ENCODE measurements around the gene GUCY2F.

DNA sequence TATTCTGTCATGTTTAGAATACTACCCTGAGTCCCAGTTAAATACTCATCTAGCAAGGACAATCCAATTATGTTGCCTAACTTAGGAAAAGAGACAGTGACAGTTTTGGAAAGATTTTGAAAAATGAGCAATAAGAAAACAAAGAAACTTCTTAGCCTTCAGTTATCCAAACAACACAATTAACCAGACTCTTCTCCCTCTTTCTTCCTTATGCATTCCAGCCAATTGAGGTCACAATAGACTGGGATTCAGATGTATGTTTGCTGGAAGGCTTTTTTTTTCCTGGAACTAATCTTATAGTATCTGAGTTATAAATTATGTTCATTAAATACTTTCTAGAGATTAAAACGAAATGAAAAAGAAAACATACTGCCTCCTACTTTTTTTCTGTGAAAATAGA, 109.6 kb downstream of the GUCY2F start:
- TF ChIP-seq, protein P1, sequence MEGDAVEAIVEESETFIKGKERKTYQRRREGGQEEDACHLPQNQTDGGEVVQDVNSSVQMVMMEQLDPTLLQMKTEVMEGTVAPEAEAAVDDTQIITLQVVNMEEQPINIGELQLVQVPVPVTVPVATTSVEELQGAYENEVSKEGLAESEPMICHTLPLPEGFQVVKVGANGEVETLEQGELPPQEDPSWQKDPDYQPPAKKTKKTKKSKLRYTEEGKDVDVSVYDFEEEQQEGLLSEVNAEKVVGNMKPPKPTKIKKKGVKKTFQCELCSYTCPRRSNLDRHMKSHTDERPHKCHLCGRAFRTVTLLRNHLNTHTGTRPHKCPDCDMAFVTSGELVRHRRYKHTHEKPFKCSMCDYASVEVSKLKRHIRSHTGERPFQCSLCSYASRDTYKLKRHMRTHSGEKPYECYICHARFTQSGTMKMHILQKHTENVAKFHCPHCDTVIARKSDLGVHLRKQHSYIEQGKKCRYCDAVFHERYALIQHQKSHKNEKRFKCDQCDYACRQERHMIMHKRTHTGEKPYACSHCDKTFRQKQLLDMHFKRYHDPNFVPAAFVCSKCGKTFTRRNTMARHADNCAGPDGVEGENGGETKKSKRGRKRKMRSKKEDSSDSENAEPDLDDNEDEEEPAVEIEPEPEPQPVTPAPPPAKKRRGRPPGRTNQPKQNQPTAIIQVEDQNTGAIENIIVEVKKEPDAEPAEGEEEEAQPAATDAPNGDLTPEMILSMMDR (IDR thresholded peaks at IDR 0.05) = no peak
- TF ChIP-seq ZFX (IDR thresholded peaks at IDR 0.05; ENCODE audit: borderline replicate concordance) = no peak

Data from 22Rv1 (cell line).